Liver (tissue), 3 donors: ENCODE data around the gene C16orf89.

ENCODE experiments used
- CTCF ChIP-seq: fragments of 150-350 bp; IDR thresholded peaks from 2 replicates; pipeline ENCODE4 v1.5.1; 2017; ENCODE audit warnings: improper control_type of control experiment, low read depth, low read length; ENCODE audit not compliant: missing input control
- GABPA ChIP-seq, 2 donors: IDR thresholded peaks in 1 of 2; conservative IDR thresholded peaks in 1 of 2; 2 replicates each; pipeline ENCODE4 v1.6.1; 2016; ENCODE audit warnings: antibody characterized with exemption in 2 of 2, mild to moderate bottlenecking in 1 of 2, moderate library complexity in 1 of 2
- donor health status: healthy.
- donor health status: healthy.

DNA sequence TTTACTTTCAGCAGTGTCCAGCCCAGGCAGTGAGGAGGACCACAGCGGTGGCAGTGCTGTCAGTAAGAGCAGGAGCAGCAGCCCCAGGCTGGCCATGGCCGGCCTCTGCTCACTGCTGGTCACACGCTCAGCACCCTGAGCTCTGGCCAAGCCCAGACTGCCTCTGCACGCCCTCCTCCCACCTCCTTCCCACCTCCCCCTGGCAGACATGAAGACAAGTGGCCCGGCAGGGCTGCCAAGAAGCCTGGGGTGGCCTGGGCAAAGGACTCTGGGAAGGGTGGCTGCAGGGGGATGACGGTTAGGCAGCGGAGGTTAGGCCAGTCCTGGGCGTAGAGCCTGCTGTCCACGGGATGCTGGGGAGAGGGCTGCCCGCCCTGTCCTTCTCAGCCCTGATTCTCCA, at the start of gene C16orf89:
- TF ChIP-seq GABPA (IDR thresholded peaks at IDR 0.05 in 1 of 2, conservative IDR thresholded peaks at IDR 0.05 in 1 of 2) = no peak
- no peak for TF ChIP-seq CTCF
